Measurements from ENCODE around the gene ELK4. TPM values are rescaled to one million over a fixed set of nuclear protein-coding genes. Genes with fewer than 3 reads are reported as not detected.

Gene ELK4
- total RNA-seq, 1 donor from 2014 or later, result 71.5 TPM

- DNase-seq, result no peak
- no peaks in the 10 kb centered on the region for H3K27me3 ChIP-seq
- intact Hi-C loops (cut with DNase I), result no loop called here
- ATAC-seq, result no peak
- H3K27ac ChIP-seq, result no peak overlapping the region
- TF ChIP-seq, protein P1, sequence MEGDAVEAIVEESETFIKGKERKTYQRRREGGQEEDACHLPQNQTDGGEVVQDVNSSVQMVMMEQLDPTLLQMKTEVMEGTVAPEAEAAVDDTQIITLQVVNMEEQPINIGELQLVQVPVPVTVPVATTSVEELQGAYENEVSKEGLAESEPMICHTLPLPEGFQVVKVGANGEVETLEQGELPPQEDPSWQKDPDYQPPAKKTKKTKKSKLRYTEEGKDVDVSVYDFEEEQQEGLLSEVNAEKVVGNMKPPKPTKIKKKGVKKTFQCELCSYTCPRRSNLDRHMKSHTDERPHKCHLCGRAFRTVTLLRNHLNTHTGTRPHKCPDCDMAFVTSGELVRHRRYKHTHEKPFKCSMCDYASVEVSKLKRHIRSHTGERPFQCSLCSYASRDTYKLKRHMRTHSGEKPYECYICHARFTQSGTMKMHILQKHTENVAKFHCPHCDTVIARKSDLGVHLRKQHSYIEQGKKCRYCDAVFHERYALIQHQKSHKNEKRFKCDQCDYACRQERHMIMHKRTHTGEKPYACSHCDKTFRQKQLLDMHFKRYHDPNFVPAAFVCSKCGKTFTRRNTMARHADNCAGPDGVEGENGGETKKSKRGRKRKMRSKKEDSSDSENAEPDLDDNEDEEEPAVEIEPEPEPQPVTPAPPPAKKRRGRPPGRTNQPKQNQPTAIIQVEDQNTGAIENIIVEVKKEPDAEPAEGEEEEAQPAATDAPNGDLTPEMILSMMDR (IDR thresholded peaks at IDR 0.05), result no peak
- no peak overlapping the region for H3K4me3 ChIP-seq
- H3K36me3 ChIP-seq, result peaks cover 84% of the 10 kb centered on the region
- no peaks in the 10 kb centered on the region for H3K9me3 ChIP-seq
- peaks cover 7% of the 10 kb centered on the region for H3K4me1 ChIP-seq
These were observed 11.5 kb downstream of the ELK4 start for GRCh38 chr1:205620269-205620668.

- Histone ChIP-seq H3K27me3 (no peaks in the 10 kb centered on the region), H3K27ac (no peak overlapping the region), H3K4me1 (peaks cover under 1% of the 10 kb centered on the region), H3K4me3 (no peak overlapping the region), H3K9me3 (no peaks in the 10 kb centered on the region), H3K36me3 (peaks cover 93% of the 10 kb centered on the region)
- DNase-seq, result no peak
- ATAC-seq, result no peak
- intact Hi-C loops (cut with DNase I), result no loop called here
- TF ChIP-seq, protein P1 (IDR thresholded peaks at IDR 0.05), result no peak
These were observed 12.4 kb downstream of the ELK4 start for GRCh38 chr1:205619376-205619775.

- no peak for DNase-seq
- Histone ChIP-seq H3K36me3 (peaks cover 92% of the 10 kb centered on the region), H3K27ac (no peak overlapping the region), H3K4me3 (no peak overlapping the region), H3K4me1 (peaks cover under 1% of the 10 kb centered on the region), H3K9me3 (no peaks in the 10 kb centered on the region), H3K27me3 (no peaks in the 10 kb centered on the region)
- TF ChIP-seq, protein P1 (IDR thresholded peaks at IDR 0.05), result no peak
- no peak for ATAC-seq
- intact Hi-C loops (cut with DNase I), result no loop called here
These were observed 15.1 kb downstream of the ELK4 start for GRCh38 chr1:205616563-205617293.

DNA sequence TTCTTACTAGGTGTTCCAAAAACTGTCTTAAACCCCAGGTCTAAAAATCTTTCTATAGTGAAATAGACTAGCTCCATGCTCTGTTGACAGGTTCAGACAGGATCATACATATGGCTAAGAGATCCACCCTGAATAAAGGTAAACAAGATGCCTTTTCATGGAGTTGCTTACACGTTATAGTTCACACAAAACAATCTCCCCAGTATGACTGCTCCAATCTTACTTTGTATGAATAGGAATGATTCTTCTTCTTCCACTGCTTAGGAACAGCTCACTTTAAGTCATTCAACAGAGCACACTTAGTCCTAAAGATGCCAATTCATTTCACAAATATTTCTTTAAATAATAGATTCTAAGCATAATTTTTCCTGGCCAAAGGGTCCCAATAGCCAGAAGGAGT is 16.0 kb downstream of the ELK4 start:
- intact Hi-C loops (cut with DNase I), result no loop called here
- H3K27ac ChIP-seq, result no peak overlapping the region
- peaks cover 10% of the 10 kb centered on the region for H3K4me1 ChIP-seq
- H3K4me3 ChIP-seq, result no peak overlapping the region
- ATAC-seq (no peak), DNase-seq (no peak)
- H3K9me3 ChIP-seq, result no peaks in the 10 kb centered on the region
- H3K36me3 ChIP-seq, result peaks cover 85% of the 10 kb centered on the region
- TF ChIP-seq, protein P1 (IDR thresholded peaks at IDR 0.05), result no peak
- no peaks in the 10 kb centered on the region for H3K27me3 ChIP-seq

- Histone ChIP-seq H3K27me3 (no peaks in the 10 kb centered on the region), H3K27ac (no peak overlapping the region), H3K36me3 (peaks cover 66% of the 10 kb centered on the region), H3K9me3 (no peaks in the 10 kb centered on the region), H3K4me1 (peaks cover 20% of the 10 kb centered on the region), H3K4me3 (no peak overlapping the region)
- DNase-seq (no peak), ATAC-seq (no peak)
- TF ChIP-seq, protein P1 (IDR thresholded peaks at IDR 0.05), result no peak
- intact Hi-C loops (cut with DNase I), result no loop called here
These were observed 17.9 kb downstream of the ELK4 start for GRCh38 chr1:205613854-205614412.
